ENCODE data around the gene SFT2D2.

The SFT2D2 gene

GRCh38 chr1:168218658-168219057 lies 7.1 kb upstream of the SFT2D2 start:
- no peaks in the 10 kb centered on the region for H3K36me3 ChIP-seq (replicated peaks)
- TF ChIP-seq CTCF (IDR thresholded peaks at IDR 0.05; ENCODE audit: low read depth, low read length, missing control alignments) = no peak
- no peak overlapping the region for H3K4me3 ChIP-seq (ENCODE audit: low read depth, low read length)
- no peak for DNase-seq
- H3K27ac ChIP-seq = no peak overlapping the region
- H3K27me3 ChIP-seq (replicated peaks) = no peaks in the 10 kb centered on the region
- in situ Hi-C loops (cut with HindIII; ENCODE audit: low pct_ligation_motif_present, low sequenced_read_pairs) = no loop called here

GRCh38 chr1:168220470-168220871 lies 5.3 kb upstream of the SFT2D2 start:
- in situ Hi-C loops (cut with HindIII; ENCODE audit: low pct_ligation_motif_present, low sequenced_read_pairs) = no loop called here
- H3K27me3 ChIP-seq (replicated peaks) = no peaks in the 10 kb centered on the region

GRCh38 chr1:168221275-168221674 lies 4.5 kb upstream of the SFT2D2 start:
- Histone ChIP-seq H3K27ac (no peak overlapping the region), H3K27me3 (replicated peaks) (no peaks in the 10 kb centered on the region), H3K36me3 (replicated peaks) (no peaks in the 10 kb centered on the region), H3K4me3 (ENCODE audit: low read depth, low read length) (no peak overlapping the region)
- TF ChIP-seq CTCF (IDR thresholded peaks at IDR 0.05; ENCODE audit: low read depth, low read length, missing control alignments) = no peak
- DNase-seq = no peak
- in situ Hi-C loops (cut with HindIII; ENCODE audit: low pct_ligation_motif_present, low sequenced_read_pairs) = no loop called here

More at GRCh38 chr1:168220470-168220871, 5.3 kb upstream of the SFT2D2 start:
- H3K36me3 ChIP-seq (replicated peaks) = no peaks in the 10 kb centered on the region
- no peak overlapping the region for H3K27ac ChIP-seq
- DNase-seq = no peak
- no peak overlapping the region for H3K4me3 ChIP-seq (ENCODE audit: low read depth, low read length)
- TF ChIP-seq CTCF (IDR thresholded peaks at IDR 0.05; ENCODE audit: low read depth, low read length, missing control alignments) = no peak

GRCh38 chr1:168223261-168223660 lies 2.5 kb upstream of the SFT2D2 start:
- in situ Hi-C loops (cut with HindIII; ENCODE audit: low pct_ligation_motif_present, low sequenced_read_pairs) = no loop called here
- Histone ChIP-seq H3K27me3 (replicated peaks) (no peaks in the 10 kb centered on the region), H3K36me3 (replicated peaks) (no peaks in the 10 kb centered on the region), H3K4me3 (ENCODE audit: low read depth, low read length) (no peak overlapping the region), H3K27ac (no peak overlapping the region)
- TF ChIP-seq CTCF (IDR thresholded peaks at IDR 0.05; ENCODE audit: low read depth, low read length, missing control alignments) = no peak
- DNase-seq = no peak

- DNase-seq = no peak
- in situ Hi-C loops (cut with HindIII; ENCODE audit: low pct_ligation_motif_present, low sequenced_read_pairs) = no loop called here
These were observed 1.9 kb upstream of the SFT2D2 start for GRCh38 chr1:168223681-168224540.

More at GRCh38 chr1:168223681-168224540, 1.9 kb upstream of the SFT2D2 start:
- Histone ChIP-seq H3K27ac (no peak overlapping the region), H3K4me3 (ENCODE audit: low read depth, low read length) (no peak overlapping the region), H3K27me3 (replicated peaks) (no peaks in the 10 kb centered on the region), H3K36me3 (replicated peaks) (no peaks in the 10 kb centered on the region)
- no peak for TF ChIP-seq CTCF (IDR thresholded peaks at IDR 0.05; ENCODE audit: low read depth, low read length, missing control alignments)

Measured in brain microvascular endothelial cell (primary cell).